Upper lobe of right lung (tissue), 1 donor: Measurements from ENCODE around the gene PMEPA1. TPM values are rescaled to one million over a fixed set of nuclear protein-coding genes. Genes with fewer than 3 reads are reported as not detected.

Source experiments
- ATAC-seq: fragments of 200-7000 bp; cut with Tn5 transposase; one replicate; pipeline ENCODE4 v1.9.1; 2020; ENCODE audit warnings: mild to moderate bottlenecking, moderate library complexity
- DNase-seq: peaks from one replicate; pipeline ENCODE4 v3.0.0-alpha.2; 2020
- H3K27ac ChIP-seq: fragments of 200-600 bp; one replicate; pipeline ENCODE4 v1.8.0; 2022
- H3K27me3 ChIP-seq: fragments of 200-600 bp; one replicate; pipeline ENCODE4 v1.8.0; 2022; ENCODE audit warnings: mild to moderate bottlenecking
- H3K36me3 ChIP-seq: fragments of 200-600 bp; one replicate; pipeline ENCODE4 v1.8.0; 2022
- H3K4me1 ChIP-seq: fragments of 200-600 bp; one replicate; pipeline ENCODE4 v1.8.0; 2022
- H3K4me3 ChIP-seq: fragments of 200-600 bp; one replicate; pipeline ENCODE4 v1.8.0; 2022; ENCODE audit warnings: mild to moderate bottlenecking
- H3K9me3 ChIP-seq: fragments of 200-600 bp; one replicate; pipeline ENCODE4 v1.8.0; 2022
- intact Hi-C: fragments of 100-400 bp; cut with DNase I; formaldehyde crosslinking; loops from one replicate; pipeline ENCODE4 v1.11.0; 2022
- total RNA-seq: library from RNA; stranded (reverse); fragmentation: NEBNext Ultra II Directional; extraction: Animal tissue kit (Norgen Biotek cat#: 25700); gene quantifications from one replicate; pipeline ENCODE4 v1.2.1, GENCODE V29; 2021
- TF ChIP-seq, protein P1 (sequence below): fragments of 200-600 bp; IDR thresholded peaks from one replicate; pipeline ENCODE4 v1.8.0; 2022; ENCODE audit warnings: antibody characterized with exemption
- donor health status: DM: no; HTN: yes; CAD: no; lungs with severe emphysema.

PMEPA1 gene
- total RNA-seq, 1 donor from 2014 or later = 49.1 TPM

- Histone ChIP-seq H3K27ac (no peak overlapping the region), H3K36me3 (no peaks in the 10 kb centered on the region), H3K4me3 (no peak overlapping the region), H3K9me3 (no peaks in the 10 kb centered on the region), H3K27me3 (no peaks in the 10 kb centered on the region), H3K4me1 (peaks cover 2% of the 10 kb centered on the region)
- TF ChIP-seq, protein P1, sequence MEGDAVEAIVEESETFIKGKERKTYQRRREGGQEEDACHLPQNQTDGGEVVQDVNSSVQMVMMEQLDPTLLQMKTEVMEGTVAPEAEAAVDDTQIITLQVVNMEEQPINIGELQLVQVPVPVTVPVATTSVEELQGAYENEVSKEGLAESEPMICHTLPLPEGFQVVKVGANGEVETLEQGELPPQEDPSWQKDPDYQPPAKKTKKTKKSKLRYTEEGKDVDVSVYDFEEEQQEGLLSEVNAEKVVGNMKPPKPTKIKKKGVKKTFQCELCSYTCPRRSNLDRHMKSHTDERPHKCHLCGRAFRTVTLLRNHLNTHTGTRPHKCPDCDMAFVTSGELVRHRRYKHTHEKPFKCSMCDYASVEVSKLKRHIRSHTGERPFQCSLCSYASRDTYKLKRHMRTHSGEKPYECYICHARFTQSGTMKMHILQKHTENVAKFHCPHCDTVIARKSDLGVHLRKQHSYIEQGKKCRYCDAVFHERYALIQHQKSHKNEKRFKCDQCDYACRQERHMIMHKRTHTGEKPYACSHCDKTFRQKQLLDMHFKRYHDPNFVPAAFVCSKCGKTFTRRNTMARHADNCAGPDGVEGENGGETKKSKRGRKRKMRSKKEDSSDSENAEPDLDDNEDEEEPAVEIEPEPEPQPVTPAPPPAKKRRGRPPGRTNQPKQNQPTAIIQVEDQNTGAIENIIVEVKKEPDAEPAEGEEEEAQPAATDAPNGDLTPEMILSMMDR = no peak
- ATAC-seq (no peak), DNase-seq (peak; percentile 61)
- intact Hi-C loops = no loop called here
Measured at GRCh38 chr20:57666106-57666833, 43.5 kb downstream of the PMEPA1 start.

GRCh38 chr20:57665589-57665971, 44.2 kb downstream of the PMEPA1 start:
- Histone ChIP-seq H3K27ac (no peak overlapping the region), H3K9me3 (no peaks in the 10 kb centered on the region), H3K36me3 (no peaks in the 10 kb centered on the region), H3K27me3 (no peaks in the 10 kb centered on the region), H3K4me3 (no peak overlapping the region), H3K4me1 (no peaks in the 10 kb centered on the region)
- intact Hi-C loops = no loop called here
- TF ChIP-seq, protein P1 = no peak
- ATAC-seq = no peak
- DNase-seq = peak; percentile 47

DNA sequence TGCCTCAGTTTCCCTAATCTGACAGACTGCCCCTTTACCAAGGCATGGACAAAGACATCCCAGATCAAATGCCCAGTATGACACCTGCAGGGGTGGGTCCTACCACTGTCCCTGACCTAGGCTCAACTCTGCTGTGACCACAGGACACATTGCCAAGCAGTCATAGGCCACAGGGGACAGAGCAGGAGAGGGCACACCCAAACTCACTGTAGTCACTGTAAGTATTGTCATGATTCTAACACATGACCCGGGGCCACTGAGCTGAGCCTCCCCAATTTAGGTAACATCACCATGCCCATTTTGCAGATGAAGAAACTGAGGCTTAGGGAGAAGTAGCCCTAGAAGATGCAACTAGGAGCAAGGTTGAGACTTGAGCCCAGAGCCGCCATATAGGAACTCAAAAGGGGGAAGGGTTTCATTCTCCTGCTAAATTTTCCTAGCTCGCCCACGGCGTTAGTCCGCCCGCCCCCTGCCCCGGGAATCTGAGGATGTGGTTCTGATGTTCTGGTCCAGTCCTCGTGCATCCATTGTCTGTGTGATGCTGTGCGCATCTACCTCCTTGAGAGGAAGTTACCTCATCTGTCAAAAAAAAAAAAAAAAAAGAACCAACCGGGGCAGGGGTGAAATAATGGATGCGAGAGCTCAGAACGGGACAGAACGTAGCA, 44.8 kb downstream of the PMEPA1 start:
- Histone ChIP-seq H3K4me1 (no peaks in the 10 kb centered on the region), H3K27ac (no peak overlapping the region), H3K4me3 (no peak overlapping the region), H3K9me3 (no peaks in the 10 kb centered on the region), H3K27me3 (no peaks in the 10 kb centered on the region), H3K36me3 (no peaks in the 10 kb centered on the region)
- peak; percentile 38 for DNase-seq
- intact Hi-C loops = no loop called here
- ATAC-seq = no peak
- TF ChIP-seq, protein P1 = no peak

GRCh38 chr20:57664476-57664875, 45.3 kb downstream of the PMEPA1 start:
- no peak overlapping the region for H3K4me3 ChIP-seq
- TF ChIP-seq, protein P1 = no peak
- peak; percentile 62 for DNase-seq
- no peaks in the 10 kb centered on the region for H3K27me3 ChIP-seq
- intact Hi-C loops = no loop called here
- no peaks in the 10 kb centered on the region for H3K9me3 ChIP-seq
- no peaks in the 10 kb centered on the region for H3K36me3 ChIP-seq
- H3K4me1 ChIP-seq = no peaks in the 10 kb centered on the region
- ATAC-seq = no peak
- no peak overlapping the region for H3K27ac ChIP-seq

GRCh38 chr20:57663681-57664451, 45.9 kb downstream of the PMEPA1 start:
- intact Hi-C loops = no loop called here
- no peaks in the 10 kb centered on the region for H3K4me1 ChIP-seq
- DNase-seq (peak; percentile 61), ATAC-seq (no peak)
- no peaks in the 10 kb centered on the region for H3K27me3 ChIP-seq
- peaks cover 5% of the 10 kb centered on the region for H3K36me3 ChIP-seq
- no peak overlapping the region for H3K4me3 ChIP-seq
- TF ChIP-seq, protein P1 = no peak
- H3K27ac ChIP-seq = no peak overlapping the region
- H3K9me3 ChIP-seq = no peaks in the 10 kb centered on the region
